Osteoblast (primary cell): ENCODE results near the gene SREK1. TPM values are rescaled to one million over a fixed set of nuclear protein-coding genes. Genes with fewer than 3 reads are reported as not detected.
A peak's percentile ranks its signal among the peaks of the same experiment; 100 is the strongest.

ENCODE experiments used
- DNase-seq: peaks from one replicate; pipeline ENCODE4 v3.0.0; 2011; ENCODE audit warnings: low spot score, mixed read lengths; ENCODE audit not compliant: insufficient read length; ENCODE audit errors: missing footprints
- H2AFZ ChIP-seq: 2 replicates; pipeline ENCODE4 v1.6.0; 2011; ENCODE audit warnings: mild to moderate bottlenecking, low read length
- H3K27ac ChIP-seq: 2 replicates; pipeline ENCODE4 v1.5.1; 2011; ENCODE audit warnings: mild to moderate bottlenecking, low read depth, low read length, moderate library complexity
- H3K27me3 ChIP-seq: 2 replicates; pipeline ENCODE4 v1.6.0; 2012; ENCODE audit warnings: mild to moderate bottlenecking, control low read depth, inconsistent platforms, low read length, moderate library complexity; ENCODE audit not compliant: insufficient read depth
- H3K36me3 ChIP-seq: 2 replicates; pipeline ENCODE4 v1.5.1; 2011; ENCODE audit warnings: mild to moderate bottlenecking, low read length, control low read depth, moderate library complexity; ENCODE audit not compliant: insufficient read depth
- H3K4me1 ChIP-seq: 2 replicates; pipeline ENCODE4 v1.5.1; 2011; ENCODE audit warnings: mild to moderate bottlenecking, low read length, control low read depth, moderate library complexity; ENCODE audit not compliant: insufficient read depth
- H3K4me2 ChIP-seq: 2 replicates; pipeline ENCODE4 v1.6.0; 2011; ENCODE audit warnings: mild to moderate bottlenecking, low read length; ENCODE audit not compliant: insufficient read depth
- H3K4me3 ChIP-seq: fragments of 200-600 bp; sonication (generic); 3 replicates; pipeline ENCODE4 v1.5.1; 2012; ENCODE audit warnings: mild to moderate bottlenecking, low read length, inconsistent platforms; ENCODE audit not compliant: insufficient read depth
- H3K79me2 ChIP-seq: 2 replicates; pipeline ENCODE4 v1.6.0; 2012; ENCODE audit warnings: mild to moderate bottlenecking, low read length, control low read depth, inconsistent platforms; ENCODE audit not compliant: insufficient read depth
- H3K9me3 ChIP-seq: 2 replicates; pipeline ENCODE4 v1.5.1; 2011; ENCODE audit warnings: low read depth, low read length, control low read depth
- H4K20me1 ChIP-seq: 2 replicates; pipeline ENCODE4 v1.6.0; 2012; ENCODE audit warnings: mild to moderate bottlenecking, low read length, control low read depth; ENCODE audit not compliant: insufficient read depth
- total RNA-seq: library from RNA; depleted of rRNA; stranded (reverse); fragments of >200 nt; gene quantifications from 2 replicates; pipeline ENCODE4 v1.2.3, GENCODE V29; 2012
- TF ChIP-seq, protein P1 (sequence below): IDR thresholded peaks from 2 replicates; pipeline ENCODE4 v1.5.1; 2011; ENCODE audit warnings: mild to moderate bottlenecking, low read depth, low read length, moderate library complexity; ENCODE audit errors: extremely low read depth

SREK1 gene
- total RNA-seq, 1 donor: 86.5 TPM

DNA sequence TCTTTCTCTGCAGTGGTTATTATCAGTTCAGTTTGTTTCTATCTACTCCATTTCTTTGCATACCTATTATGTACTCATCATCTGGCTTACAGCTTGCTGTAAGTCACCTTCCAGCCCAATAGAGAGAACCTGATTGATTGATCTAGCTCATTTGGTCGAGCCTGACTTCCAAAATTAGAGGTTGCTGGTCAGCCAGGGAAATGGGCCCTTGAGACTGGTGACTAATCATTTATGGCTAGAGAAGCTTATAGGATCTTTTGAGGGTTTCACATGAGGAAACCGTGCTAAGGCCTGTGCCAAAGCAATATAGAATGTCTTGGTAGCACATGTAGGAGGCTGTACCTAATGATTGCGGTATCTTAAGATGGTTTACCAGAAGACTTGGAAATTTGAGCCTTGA, 5.8 kb downstream of the SREK1 start:
- peaks cover 60% of the 10 kb centered on the region for H4K20me1 ChIP-seq
- no peak overlapping the region for H3K4me2 ChIP-seq
- H2AFZ ChIP-seq: no peak overlapping the region
- no peak overlapping the region for H3K27ac ChIP-seq
- no peaks in the 10 kb centered on the region for H3K27me3 ChIP-seq
- H3K9me3 ChIP-seq: no peaks in the 10 kb centered on the region
- DNase-seq: no peak
- TF ChIP-seq, protein P1, sequence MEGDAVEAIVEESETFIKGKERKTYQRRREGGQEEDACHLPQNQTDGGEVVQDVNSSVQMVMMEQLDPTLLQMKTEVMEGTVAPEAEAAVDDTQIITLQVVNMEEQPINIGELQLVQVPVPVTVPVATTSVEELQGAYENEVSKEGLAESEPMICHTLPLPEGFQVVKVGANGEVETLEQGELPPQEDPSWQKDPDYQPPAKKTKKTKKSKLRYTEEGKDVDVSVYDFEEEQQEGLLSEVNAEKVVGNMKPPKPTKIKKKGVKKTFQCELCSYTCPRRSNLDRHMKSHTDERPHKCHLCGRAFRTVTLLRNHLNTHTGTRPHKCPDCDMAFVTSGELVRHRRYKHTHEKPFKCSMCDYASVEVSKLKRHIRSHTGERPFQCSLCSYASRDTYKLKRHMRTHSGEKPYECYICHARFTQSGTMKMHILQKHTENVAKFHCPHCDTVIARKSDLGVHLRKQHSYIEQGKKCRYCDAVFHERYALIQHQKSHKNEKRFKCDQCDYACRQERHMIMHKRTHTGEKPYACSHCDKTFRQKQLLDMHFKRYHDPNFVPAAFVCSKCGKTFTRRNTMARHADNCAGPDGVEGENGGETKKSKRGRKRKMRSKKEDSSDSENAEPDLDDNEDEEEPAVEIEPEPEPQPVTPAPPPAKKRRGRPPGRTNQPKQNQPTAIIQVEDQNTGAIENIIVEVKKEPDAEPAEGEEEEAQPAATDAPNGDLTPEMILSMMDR: no peak
- no peak overlapping the region for H3K4me3 ChIP-seq
- peaks cover 29% of the 10 kb centered on the region for H3K4me1 ChIP-seq
- no peaks in the 10 kb centered on the region for H3K36me3 ChIP-seq
- H3K79me2 ChIP-seq: peaks cover 99% of the 10 kb centered on the region

DNA sequence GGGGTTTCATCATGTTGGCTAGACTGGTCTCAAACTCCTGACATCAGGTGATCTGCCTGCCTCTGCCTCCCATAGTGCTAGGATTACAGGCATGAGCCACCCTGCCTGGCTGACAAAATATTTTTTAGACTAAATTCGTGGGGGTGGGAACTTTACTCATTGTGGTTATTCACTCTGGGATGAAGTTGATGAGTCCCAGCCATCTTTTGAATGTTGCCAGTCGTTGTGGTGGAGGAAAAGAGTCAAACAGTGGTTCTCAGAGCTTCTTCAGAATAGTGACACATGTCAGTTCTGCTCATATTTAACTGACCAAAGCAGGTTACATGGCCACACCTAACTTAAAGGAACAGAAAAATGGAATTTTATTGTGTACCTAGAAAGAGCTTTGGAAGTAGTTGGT, 6.9 kb downstream of the SREK1 start:
- Histone ChIP-seq H3K27me3 (no peaks in the 10 kb centered on the region), H3K27ac (no peak overlapping the region), H3K9me3 (no peaks in the 10 kb centered on the region), H3K79me2 (peaks cover 99% of the 10 kb centered on the region), H3K4me3 (no peak overlapping the region), H3K4me2 (no peak overlapping the region), H4K20me1 (peaks cover 56% of the 10 kb centered on the region), H2AFZ (no peak overlapping the region), H3K4me1 (peaks cover 27% of the 10 kb centered on the region), H3K36me3 (peaks cover 4% of the 10 kb centered on the region)
- TF ChIP-seq, protein P1: no peak
- peak; percentile 72 for DNase-seq

DNA sequence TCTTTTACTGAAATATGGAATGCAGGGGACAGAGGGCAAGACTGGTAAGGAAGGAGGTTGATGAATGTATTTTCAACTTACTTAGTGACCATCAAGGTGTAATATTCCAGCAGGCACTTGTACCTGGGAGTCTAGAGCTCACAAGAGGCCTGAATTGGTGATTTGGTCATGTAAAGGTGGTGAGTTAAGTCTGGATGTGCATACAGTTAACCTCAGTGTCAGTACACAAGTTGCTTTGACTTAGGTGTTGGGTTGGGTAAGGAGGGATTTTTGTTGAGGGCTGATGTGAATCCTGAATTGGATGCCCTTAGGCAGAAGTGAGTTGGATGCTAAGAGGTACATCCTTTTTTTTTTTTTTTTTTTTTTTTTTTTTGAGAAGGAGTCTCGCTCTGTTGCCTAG, 7.4 kb downstream of the SREK1 start:
- Histone ChIP-seq H3K79me2 (peaks cover 99% of the 10 kb centered on the region), H3K9me3 (no peaks in the 10 kb centered on the region), H3K4me2 (no peak overlapping the region), H3K4me3 (no peak overlapping the region), H3K36me3 (peaks cover 9% of the 10 kb centered on the region), H3K27ac (no peak overlapping the region), H2AFZ (no peak overlapping the region), H3K27me3 (no peaks in the 10 kb centered on the region), H3K4me1 (peaks cover 22% of the 10 kb centered on the region), H4K20me1 (peaks cover 52% of the 10 kb centered on the region)
- DNase-seq: no peak
- TF ChIP-seq, protein P1: no peak

DNA sequence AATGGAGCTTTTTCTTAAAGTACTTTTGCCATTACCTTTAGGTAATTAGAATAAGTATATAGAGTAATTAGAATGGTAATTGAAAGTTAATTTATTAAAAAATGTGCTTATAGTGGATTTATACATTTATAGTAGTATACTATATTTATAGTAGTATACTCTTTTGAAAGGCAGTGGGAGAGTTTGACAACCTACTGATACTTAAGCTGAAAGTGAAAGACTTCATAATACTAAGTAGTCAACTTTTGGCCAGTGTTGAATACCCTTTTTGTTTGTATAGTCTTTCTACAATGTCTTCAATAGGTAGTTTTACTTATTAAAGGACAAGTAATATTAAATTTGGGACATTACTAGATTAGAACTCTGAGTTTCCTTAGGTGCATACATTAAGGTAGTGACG, 12.9 kb downstream of the SREK1 start:
- Histone ChIP-seq H4K20me1 (peaks cover 21% of the 10 kb centered on the region), H3K9me3 (no peaks in the 10 kb centered on the region), H3K4me1 (no peaks in the 10 kb centered on the region), H3K27ac (no peak overlapping the region), H3K79me2 (peaks cover 73% of the 10 kb centered on the region), H3K27me3 (no peaks in the 10 kb centered on the region), H2AFZ (no peak overlapping the region), H3K36me3 (peaks cover 39% of the 10 kb centered on the region), H3K4me3 (no peak overlapping the region), H3K4me2 (no peak overlapping the region)
- TF ChIP-seq, protein P1: no peak
- no peak for DNase-seq
